Astrocyte of the spinal cord (primary cell): Measurements from ENCODE around the gene KCNT2.

ENCODE experiments used
- DNase-seq: peaks from one replicate; pipeline ENCODE4 v3.0.0; 2011; ENCODE audit warnings: low read depth, low spot score
- H3K4me3 ChIP-seq: 2 replicates; pipeline ENCODE4 v1.5.1; 2011; ENCODE audit warnings: low read depth, mild to moderate bottlenecking, low read length, moderate library complexity
- in situ Hi-C: cut with HindIII; loops from 2 replicates; pipeline ENCODE4 v1.10.0; 2017; ENCODE audit warnings: low sequenced_read_pairs
- TF ChIP-seq, protein P1 (sequence below): IDR thresholded peaks from 2 replicates; pipeline ENCODE4 v1.5.1; 2012; ENCODE audit warnings: low read depth, mild to moderate bottlenecking, low read length, inconsistent platforms

Gene KCNT2

DNA sequence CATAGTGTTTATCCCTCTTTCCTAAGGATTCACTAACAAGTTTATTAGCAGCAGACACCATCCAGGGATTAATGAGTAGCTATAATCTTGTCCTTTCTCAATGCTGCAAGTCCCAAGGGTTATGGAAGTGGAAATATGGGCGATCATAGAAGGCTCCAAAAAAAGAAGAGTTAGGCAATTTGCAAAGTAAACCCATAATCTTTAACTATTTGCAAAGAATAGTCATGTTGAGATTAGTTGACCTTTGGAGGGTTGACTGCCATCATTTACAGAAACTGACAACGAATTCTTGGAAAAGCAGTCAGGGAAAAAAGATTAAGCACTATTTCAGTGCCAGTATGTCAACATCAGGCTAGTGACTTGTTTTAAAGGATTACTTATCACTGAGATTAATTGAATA lies 169.9 kb downstream of the KCNT2 start:
- TF ChIP-seq, protein P1, sequence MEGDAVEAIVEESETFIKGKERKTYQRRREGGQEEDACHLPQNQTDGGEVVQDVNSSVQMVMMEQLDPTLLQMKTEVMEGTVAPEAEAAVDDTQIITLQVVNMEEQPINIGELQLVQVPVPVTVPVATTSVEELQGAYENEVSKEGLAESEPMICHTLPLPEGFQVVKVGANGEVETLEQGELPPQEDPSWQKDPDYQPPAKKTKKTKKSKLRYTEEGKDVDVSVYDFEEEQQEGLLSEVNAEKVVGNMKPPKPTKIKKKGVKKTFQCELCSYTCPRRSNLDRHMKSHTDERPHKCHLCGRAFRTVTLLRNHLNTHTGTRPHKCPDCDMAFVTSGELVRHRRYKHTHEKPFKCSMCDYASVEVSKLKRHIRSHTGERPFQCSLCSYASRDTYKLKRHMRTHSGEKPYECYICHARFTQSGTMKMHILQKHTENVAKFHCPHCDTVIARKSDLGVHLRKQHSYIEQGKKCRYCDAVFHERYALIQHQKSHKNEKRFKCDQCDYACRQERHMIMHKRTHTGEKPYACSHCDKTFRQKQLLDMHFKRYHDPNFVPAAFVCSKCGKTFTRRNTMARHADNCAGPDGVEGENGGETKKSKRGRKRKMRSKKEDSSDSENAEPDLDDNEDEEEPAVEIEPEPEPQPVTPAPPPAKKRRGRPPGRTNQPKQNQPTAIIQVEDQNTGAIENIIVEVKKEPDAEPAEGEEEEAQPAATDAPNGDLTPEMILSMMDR, result no peak
- H3K4me3 ChIP-seq, result no peak overlapping the region
- DNase-seq, result no peak
- in situ Hi-C loops, result no loop called here

DNA sequence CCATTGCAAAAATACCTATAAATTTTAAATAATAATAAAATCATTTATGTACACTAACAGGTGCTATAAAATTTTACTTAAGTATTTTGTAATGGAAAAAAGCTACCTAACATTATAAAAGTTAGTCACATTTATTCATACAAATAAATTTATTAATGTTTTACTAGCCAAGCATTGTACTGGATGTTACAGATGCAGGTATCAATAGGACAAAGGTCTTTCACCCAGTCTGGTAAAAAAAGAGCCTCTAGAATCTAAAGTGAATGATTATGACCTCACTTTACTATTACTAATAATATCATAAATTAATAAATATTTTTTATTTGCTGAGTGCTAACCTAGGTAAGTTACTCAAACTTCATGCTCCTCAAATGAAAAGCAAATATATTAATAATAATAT lies 170.6 kb downstream of the KCNT2 start:
- in situ Hi-C loops, result no loop called here
- TF ChIP-seq, protein P1, result no peak
- H3K4me3 ChIP-seq, result no peak overlapping the region
- DNase-seq, result no peak

DNA sequence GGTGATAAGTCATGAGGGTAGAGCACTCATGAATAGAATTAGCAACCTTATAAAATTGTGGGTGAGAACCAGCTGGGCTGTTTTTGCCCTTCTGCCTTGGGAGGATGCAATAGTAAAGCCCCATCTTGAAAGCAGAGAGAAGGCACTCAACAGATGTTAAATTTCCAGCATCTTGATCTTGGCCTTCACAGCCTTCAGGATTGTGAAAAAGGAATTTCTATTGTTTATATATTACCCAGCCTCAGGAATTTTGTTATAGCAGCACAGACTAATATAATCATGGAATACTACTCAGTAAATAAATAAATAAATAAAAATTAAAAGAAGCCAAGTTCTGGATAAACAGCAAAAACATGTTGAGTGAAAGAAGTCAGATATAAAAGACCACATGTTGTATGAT lies 175.2 kb downstream of the KCNT2 start:
- in situ Hi-C loops, result no loop called here
- DNase-seq, result no peak
- TF ChIP-seq, protein P1, result no peak

DNA sequence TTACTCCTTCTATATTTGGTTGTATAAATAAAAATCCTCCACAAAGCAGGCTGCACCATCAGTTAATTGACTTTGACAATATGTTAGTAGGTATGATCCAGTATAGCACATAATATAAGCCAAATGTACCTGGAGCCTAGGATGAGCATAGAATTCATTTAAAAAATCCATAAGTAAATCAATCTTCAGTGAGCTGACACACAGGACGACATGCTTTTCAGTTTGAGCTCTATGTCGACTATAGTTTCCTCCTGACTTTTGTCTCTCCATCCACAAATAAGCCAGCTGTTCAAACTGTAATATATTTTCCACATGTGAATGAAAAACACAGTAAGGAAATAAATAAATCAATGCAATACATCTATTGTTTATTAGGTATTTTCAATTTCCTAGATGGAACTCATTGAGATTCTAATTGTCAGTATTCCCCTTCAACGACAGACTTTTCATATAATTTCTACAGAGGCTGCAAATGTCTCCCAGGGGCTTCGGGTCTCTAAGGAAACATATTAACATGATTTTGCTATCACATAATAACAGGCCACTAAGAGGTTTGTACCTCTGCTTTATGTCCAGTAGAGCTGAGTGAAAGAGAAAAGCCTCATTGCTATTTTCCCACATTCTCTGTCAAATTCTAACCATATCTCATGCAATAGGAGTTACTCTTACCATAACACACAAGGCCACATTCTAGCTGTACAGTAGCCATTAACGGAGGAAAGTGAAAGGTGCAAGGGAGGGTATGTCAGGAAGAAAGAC lies 180.1 kb downstream of the KCNT2 start:
- DNase-seq, result no peak
- TF ChIP-seq, protein P1, result no peak
- H3K4me3 ChIP-seq, result no peak overlapping the region
- in situ Hi-C loops, result no loop called here

More for the DNA sequence above, 175.2 kb downstream of the KCNT2 start:
- no peak overlapping the region for H3K4me3 ChIP-seq

DNA sequence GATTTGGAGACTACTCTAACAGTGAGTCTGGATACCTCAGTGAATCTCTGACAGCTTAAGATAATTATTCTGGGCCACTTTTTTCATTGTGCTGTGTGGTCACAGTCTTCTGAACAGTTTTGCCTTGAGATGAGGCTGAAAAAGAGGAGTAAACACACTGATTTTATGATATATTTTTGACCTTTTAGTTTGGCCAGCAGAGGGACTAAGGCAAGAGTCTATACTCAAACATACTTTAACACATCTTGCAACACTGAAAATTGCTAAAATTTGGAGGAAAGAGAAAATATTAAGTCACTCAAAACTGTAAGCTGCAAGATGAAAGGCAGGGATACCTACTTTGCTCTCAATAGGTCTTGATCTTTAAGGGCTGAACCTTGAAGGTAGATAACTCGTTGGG lies 182.7 kb downstream of the KCNT2 start:
- DNase-seq, result no peak
- TF ChIP-seq, protein P1, result peak; percentile 5
- no peak overlapping the region for H3K4me3 ChIP-seq
- in situ Hi-C loops, result no loop called here

DNA sequence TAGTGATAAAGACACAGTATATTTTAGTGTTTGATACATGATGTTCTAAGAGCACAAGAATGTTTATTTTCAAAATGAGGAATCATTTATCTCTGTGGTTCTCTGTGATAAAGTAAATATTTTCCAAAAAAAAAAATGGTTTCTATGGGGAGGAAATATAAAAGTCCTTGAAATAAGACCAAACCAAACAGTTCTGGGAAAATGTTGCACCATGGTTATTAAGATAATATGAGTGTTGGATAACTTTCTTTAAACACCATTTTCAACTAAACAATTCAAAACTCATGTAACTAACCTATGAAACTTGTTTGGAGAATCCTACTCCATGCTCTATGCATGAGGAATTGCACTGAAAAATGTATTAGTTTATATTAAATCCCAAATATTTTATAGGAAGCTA lies 184.6 kb downstream of the KCNT2 start:
- in situ Hi-C loops, result no loop called here
- peak; percentile 69 for DNase-seq
- no peak overlapping the region for H3K4me3 ChIP-seq

More for the DNA sequence above, 184.6 kb downstream of the KCNT2 start:
- TF ChIP-seq, protein P1, result no peak
